Midbrain (tissue), 1 donor: ENCODE data around the gene CASZ1.

ENCODE experiments used
- DNase-seq: peaks from one replicate; lab custom pipeline; 2025; lab: John Stamatoyannopoulos, UW

The CASZ1 gene

GRCh38 chr1:10821388-10821787 lies 24.9 kb upstream of the CASZ1 start:
- DNase-seq: no peak

- no peak for DNase-seq
Observed at GRCh38 chr1:10820422-10820821, 24.0 kb upstream of the CASZ1 start.

GRCh38 chr1:10819198-10819901 lies 22.9 kb upstream of the CASZ1 start:
- DNase-seq: no peak

GRCh38 chr1:10818262-10819197 lies 22.1 kb upstream of the CASZ1 start:
- DNase-seq: no peak

- no peak for DNase-seq
Observed at GRCh38 chr1:10816743-10817369, 20.4 kb upstream of the CASZ1 start.

- DNase-seq: no peak
Observed at GRCh38 chr1:10816233-10816632, 19.8 kb upstream of the CASZ1 start.

- DNase-seq: no peak
Observed at GRCh38 chr1:10815858-10816195, 19.4 kb upstream of the CASZ1 start.

- DNase-seq: no peak
Observed at GRCh38 chr1:10814976-10815857, 18.8 kb upstream of the CASZ1 start.

- no peak for DNase-seq
Observed at GRCh38 chr1:10814312-10814711, 17.9 kb upstream of the CASZ1 start.

GRCh38 chr1:10813799-10814198 lies 17.4 kb upstream of the CASZ1 start:
- DNase-seq: no peak

- no peak for DNase-seq
Observed at GRCh38 chr1:10812387-10812915, 16.0 kb upstream of the CASZ1 start.

- no peak for DNase-seq
Observed at GRCh38 chr1:10808441-10808840, 12.0 kb upstream of the CASZ1 start.

- no peak for DNase-seq
Observed at GRCh38 chr1:10806966-10807365, 10.5 kb upstream of the CASZ1 start.

GRCh38 chr1:10803971-10804820 lies 7.8 kb upstream of the CASZ1 start:
- no peak for DNase-seq

- DNase-seq: no peak
Observed at GRCh38 chr1:10802944-10803715, 6.7 kb upstream of the CASZ1 start.

- no peak for DNase-seq
Observed at GRCh38 chr1:10800778-10801177, 4.3 kb upstream of the CASZ1 start.

GRCh38 chr1:10799726-10800125 lies 3.3 kb upstream of the CASZ1 start:
- DNase-seq: no peak

GRCh38 chr1:10795276-10796021 lies 997 bp downstream of the CASZ1 start:
- DNase-seq: no peak

- DNase-seq: no peak
Observed at GRCh38 chr1:10794724-10795275, 1.6 kb downstream of the CASZ1 start.
